GM23248 (cell line): ENCODE results near the gene ITK. TPM values are rescaled to one million over a fixed set of nuclear protein-coding genes. Genes with fewer than 3 reads are reported as not detected.
"Not testable (repeated sequence)": the region's sequence is repeated elsewhere in the genome, so short reads cannot be mapped to it uniquely, and the experiment has no call there.

Experiments used
- DNase-seq: peaks from one replicate; pipeline ENCODE4 v3.0.0-alpha.2; 2015
- H2AFZ ChIP-seq: fragments of 200-600 bp; sonication (generic); 2 replicates; pipeline ENCODE4 v1.6.1; 2016; ENCODE audit warnings: antibody characterized with exemption
- H3F3A ChIP-seq: fragments of 200-600 bp; sonication (generic); 2 replicates; pipeline ENCODE4 v1.6.1; 2016; ENCODE audit warnings: mild to moderate bottlenecking, antibody characterized with exemption, mixed run types; ENCODE audit not compliant: insufficient read depth
- H3K27ac ChIP-seq: fragments of 200-600 bp; sonication (generic); 2 replicates; pipeline ENCODE4 v1.5.1; 2016; ENCODE audit warnings: mild to moderate bottlenecking
- H3K27me3 ChIP-seq: fragments of 200-600 bp; sonication (generic); replicated peaks from 2 replicates; pipeline ENCODE4 v1.6.1; 2016; ENCODE audit warnings: mild to moderate bottlenecking; ENCODE audit not compliant: insufficient read depth
- H3K36me3 ChIP-seq: fragments of 200-600 bp; sonication (generic); 2 replicates; pipeline ENCODE4 v1.6.1; 2016; ENCODE audit warnings: low read depth, mild to moderate bottlenecking
- H3K4me1 ChIP-seq: fragments of 200-600 bp; sonication (generic); 2 replicates; pipeline ENCODE4 v1.6.1; 2016; ENCODE audit warnings: mild to moderate bottlenecking; ENCODE audit not compliant: insufficient read depth
- H3K4me2 ChIP-seq: fragments of 200-600 bp; sonication (generic); one replicate; pipeline ENCODE4 v1.6.1; 2016; ENCODE audit warnings: mild to moderate bottlenecking; ENCODE audit not compliant: unreplicated experiment
- H3K4me3 ChIP-seq: fragments of 200-600 bp; sonication (generic); 2 replicates; pipeline ENCODE4 v1.5.1; 2016; ENCODE audit warnings: mild to moderate bottlenecking
- H3K79me2 ChIP-seq: fragments of 200-600 bp; sonication (generic); 2 replicates; pipeline ENCODE4 v1.6.1; 2016; ENCODE audit warnings: mild to moderate bottlenecking; ENCODE audit not compliant: insufficient read depth
- H3K9ac ChIP-seq: fragments of 200-600 bp; sonication (generic); 2 replicates; pipeline ENCODE4 v1.6.1; 2016; ENCODE audit warnings: mild to moderate bottlenecking
- H3K9me2 ChIP-seq: fragments of 200-600 bp; sonication (generic); 2 replicates; pipeline ENCODE4 v1.6.1; 2016; ENCODE audit warnings: mixed run types, mild to moderate bottlenecking, moderate library complexity; ENCODE audit not compliant: insufficient read depth
- H3K9me3 ChIP-seq: fragments of 200-600 bp; sonication (generic); one replicate; pipeline ENCODE4 v1.6.1; 2017; ENCODE audit warnings: low read depth
- H4K20me1 ChIP-seq: fragments of 200-600 bp; sonication (generic); 2 replicates; pipeline ENCODE4 v1.6.0; 2016; ENCODE audit not compliant: insufficient read depth
- EZH2 ChIP-seq: fragments of 200-600 bp; sonication (generic); IDR thresholded peaks from 2 replicates; pipeline ENCODE4 v1.6.1; 2018; ENCODE audit warnings: antibody characterized with exemption, mild to moderate bottlenecking; ENCODE audit not compliant: insufficient read depth, poor library complexity, severe bottlenecking
- EZH2phosphoT487 ChIP-seq: fragments of 200-600 bp; sonication (generic); IDR thresholded peaks from 2 replicates; pipeline ENCODE4 v1.6.1; 2018; ENCODE audit warnings: antibody characterized with exemption, moderate library complexity, mild to moderate bottlenecking, low read depth; ENCODE audit not compliant: insufficient read depth
- WGBS, 2 experiments: methylation state at CpG; one replicate each; pipeline ENCODE4 v1.1.6; 2015 to 2017; ENCODE audit warnings: low lambda C conversion rate in 2 of 2, low coverage in 1 of 2; ENCODE audit errors: missing lambda C conversion rate in 2 of 2; 5-methylcytosine and 5-hydroxymethylcytosine counted together
- in situ Hi-C: fragments of 300-500 bp; cut with MboI; formaldehyde crosslinking; loops from 2 replicates; pipeline ENCODE4 v1.15.0; 2020
- polyA plus RNA-seq: library from polyadenylated mRNA; unstranded; fragments of >200 nt; fragmentation: Nextera tagmentation; extraction: Ambion mirVana; gene quantifications from 2 replicates; pipeline ENCODE4 v1.2.1, GENCODE V29; 2016
- total RNA-seq: library from RNA; depleted of rRNA; stranded (reverse); fragments of >200 nt; shearing (Covaris generic); gene quantifications from 2 replicates; pipeline ENCODE4 v1.2.3, GENCODE V29; 2014

The ITK gene
- total and polyA plus RNA-seq, 2 experiments from 2014 or later, result 0.11 TPM; not detected in 1

DNA sequence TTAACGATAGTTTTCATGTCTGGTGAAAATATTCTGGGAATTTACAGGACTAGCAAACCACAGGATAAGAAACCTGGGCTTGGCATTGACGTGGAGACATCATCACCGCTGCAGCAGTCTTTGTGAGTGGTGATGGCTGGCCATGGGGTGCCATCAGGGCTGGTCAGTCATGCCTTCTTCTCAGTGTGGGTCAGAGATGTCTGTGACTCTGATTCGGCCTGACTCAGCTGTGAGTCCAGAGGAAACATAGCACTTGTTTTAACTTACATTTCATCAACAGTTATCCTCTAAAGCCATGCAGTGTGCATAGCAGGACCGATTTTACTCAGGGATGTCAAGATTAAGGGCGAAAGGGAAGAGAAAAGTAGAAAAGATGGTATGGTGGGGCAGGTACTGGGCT is 52.1 kb downstream of the ITK start:
- no peak overlapping the region for H3K27ac ChIP-seq
- peak; percentile 55 for DNase-seq
- H3K79me2 ChIP-seq, result no peaks in the 10 kb centered on the region
- no peak overlapping the region for H3K9ac ChIP-seq
- H3K4me2 ChIP-seq, result no peak overlapping the region
- H3K9me3 ChIP-seq, result no peaks in the 10 kb centered on the region
- no peak overlapping the region for H2AFZ ChIP-seq
- no peaks in the 10 kb centered on the region for H3K9me2 ChIP-seq
- 68 to 69% methylated on average over 6 of the region's 6 CpGs for WGBS, 2 experiments
- H3K36me3 ChIP-seq, result no peaks in the 10 kb centered on the region
- no peak overlapping the region for H3K4me3 ChIP-seq
- no peaks in the 10 kb centered on the region for H3F3A ChIP-seq
- TF ChIP-seq EZH2phosphoT487 (no peak), EZH2 (no peak)
- H3K4me1 ChIP-seq, result peaks cover 11% of the 10 kb centered on the region; the same call in 1 of the 2 replicates
- no peaks in the 10 kb centered on the region for H4K20me1 ChIP-seq
- in situ Hi-C loops, result no loop called here
- no peaks in the 10 kb centered on the region for H3K27me3 ChIP-seq

DNA sequence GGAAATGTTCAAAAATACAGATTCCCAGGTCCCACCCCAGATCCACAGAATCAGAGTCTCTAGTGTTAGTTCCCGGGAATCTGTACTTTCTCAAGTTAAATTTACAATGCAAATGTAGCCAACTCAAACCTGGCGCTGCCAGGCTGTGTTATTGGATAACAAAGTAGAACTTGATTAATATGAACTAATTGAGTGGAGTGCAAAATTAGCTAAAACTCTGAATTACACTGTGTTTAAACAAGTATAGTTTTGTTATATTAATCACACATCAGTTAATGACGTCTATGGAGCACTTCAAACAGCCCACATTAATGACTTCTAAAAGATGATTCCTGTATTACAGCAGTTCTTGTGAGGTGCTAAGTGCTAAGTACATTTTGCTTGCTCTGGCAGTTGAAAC is 52.9 kb downstream of the ITK start:
- no peaks in the 10 kb centered on the region for H3K79me2 ChIP-seq
- no peak overlapping the region for H3K27ac ChIP-seq
- no peak for DNase-seq
- in situ Hi-C loops, result no loop called here
- no peaks in the 10 kb centered on the region for H3K9me3 ChIP-seq
- H3K9me2 ChIP-seq, result no peaks in the 10 kb centered on the region
- H3K36me3 ChIP-seq, result no peaks in the 10 kb centered on the region
- no peak overlapping the region for H3K4me2 ChIP-seq
- no peak overlapping the region for H3K4me3 ChIP-seq
- H4K20me1 ChIP-seq, result no peaks in the 10 kb centered on the region
- TF ChIP-seq EZH2phosphoT487 (no peak), EZH2 (no peak)
- no peaks in the 10 kb centered on the region for H3F3A ChIP-seq
- peaks cover 11% of the 10 kb centered on the region; the same call in 1 of the 2 replicates for H3K4me1 ChIP-seq
- no peak overlapping the region for H3K9ac ChIP-seq
- WGBS, 2 experiments, result 65 to 72% methylated on average over 3 of the region's 3 CpGs
- no peaks in the 10 kb centered on the region for H3K27me3 ChIP-seq
- H2AFZ ChIP-seq, result no peak overlapping the region

DNA sequence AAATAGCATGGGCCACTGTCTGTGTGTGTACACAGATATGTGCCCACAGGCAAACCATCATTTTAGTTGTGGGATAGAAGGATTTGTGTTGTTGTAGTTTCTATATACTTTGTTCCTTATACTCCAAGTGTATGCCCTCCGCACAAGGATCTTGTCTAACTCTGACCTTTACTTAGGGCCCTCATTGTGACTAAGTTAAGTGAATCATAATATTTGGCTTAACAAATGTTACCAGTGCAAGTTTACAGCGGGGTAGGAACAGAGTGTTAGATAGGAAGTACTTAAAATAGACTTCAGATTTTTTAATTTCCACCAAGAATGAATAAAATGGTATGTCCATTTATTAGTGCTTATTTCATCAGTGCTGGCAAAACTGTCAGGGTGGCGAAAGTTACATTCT is 55.8 kb downstream of the ITK start:
- TF ChIP-seq EZH2 (no peak), EZH2phosphoT487 (no peak)
- Histone ChIP-seq H3K9me2 (no peaks in the 10 kb centered on the region), H4K20me1 (no peaks in the 10 kb centered on the region), H3K27ac (no peak overlapping the region), H3K4me2 (no peak overlapping the region), H3K9ac (no peak overlapping the region), H3K4me1 (peaks cover 11% of the 10 kb centered on the region; the same call in 1 of the 2 replicates), H3F3A (no peaks in the 10 kb centered on the region), H3K36me3 (no peaks in the 10 kb centered on the region), H3K9me3 (no peaks in the 10 kb centered on the region), H3K4me3 (no peak overlapping the region), H3K79me2 (no peaks in the 10 kb centered on the region), H2AFZ (no peak overlapping the region), H3K27me3 (no peaks in the 10 kb centered on the region)
- peak; percentile 44 for DNase-seq
- in situ Hi-C loops, result no loop called here
- WGBS, 2 experiments, result 63 to 69% methylated on average over 3 of the region's 3 CpGs

DNA sequence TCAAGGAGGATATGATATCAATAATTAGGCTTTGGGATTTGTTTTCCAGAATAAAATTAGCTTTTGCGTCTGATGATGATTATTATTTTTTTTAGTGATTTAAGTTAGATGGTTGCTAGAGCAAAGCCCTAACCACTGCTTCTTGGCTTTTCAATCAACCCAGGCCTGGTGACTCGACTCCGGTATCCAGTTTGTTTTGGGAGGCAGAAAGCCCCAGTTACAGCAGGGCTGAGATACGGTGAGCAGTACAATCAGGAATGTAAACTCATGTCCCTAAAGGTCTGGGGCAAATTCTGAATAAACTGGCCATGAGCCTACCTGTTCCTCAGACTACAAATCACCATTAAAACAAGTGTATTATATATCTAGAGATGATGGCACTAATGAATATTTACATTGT is 60.8 kb downstream of the ITK start:
- 63 to 66% methylated on average over 4 of the region's 4 CpGs for WGBS, 2 experiments
- Histone ChIP-seq H3K79me2 (no peaks in the 10 kb centered on the region), H3K27ac (no peak overlapping the region), H3K9me3 (no peaks in the 10 kb centered on the region), H3K9ac (no peak overlapping the region), H3K27me3 (no peaks in the 10 kb centered on the region), H3K4me1 (peaks cover under 1% of the 10 kb centered on the region; the same call in 1 of the 2 replicates), H3K36me3 (no peaks in the 10 kb centered on the region), H3K9me2 (no peaks in the 10 kb centered on the region), H3F3A (no peaks in the 10 kb centered on the region), H3K4me2 (no peak overlapping the region), H3K4me3 (no peak overlapping the region), H4K20me1 (no peaks in the 10 kb centered on the region), H2AFZ (no peak overlapping the region)
- TF ChIP-seq EZH2, result no peak
- no peak for TF ChIP-seq EZH2phosphoT487
- in situ Hi-C loops, result no loop called here
- DNase-seq, result peak; percentile 61

DNA sequence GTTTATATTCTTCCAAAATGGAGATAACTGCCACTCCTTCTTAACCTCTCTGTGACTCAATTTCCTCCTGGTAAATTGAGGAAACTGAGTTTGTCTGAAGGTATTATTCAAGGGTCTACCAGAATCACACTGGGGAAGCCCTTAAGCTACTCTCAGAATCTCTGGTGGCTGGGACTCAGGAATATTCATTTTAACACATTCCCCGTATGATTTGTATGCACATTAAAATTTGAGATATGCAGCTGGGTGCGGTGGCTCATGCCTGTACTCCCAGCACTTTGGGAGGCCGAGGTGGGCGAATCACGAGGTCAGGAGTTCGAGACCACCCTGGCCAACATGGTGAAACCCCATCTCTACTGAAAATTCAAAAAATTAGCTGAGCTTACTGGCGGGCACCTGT is 64.1 kb downstream of the ITK start:
- H3K4me3 ChIP-seq, in situ Hi-C loops, H3K4me2 ChIP-seq, H4K20me1 ChIP-seq, H3K79me2 ChIP-seq, H3F3A ChIP-seq, H3K9me3 ChIP-seq, H3K9me2 ChIP-seq, H3K27me3 ChIP-seq, H3K4me1 ChIP-seq, H3K9ac ChIP-seq, H2AFZ ChIP-seq, H3K27ac ChIP-seq, H3K36me3 ChIP-seq, DNase-seq: not testable (repeated sequence)
- 55 to 61% methylated on average over 7 of the region's 7 CpGs for WGBS, 2 experiments
